OCI-LY3 (cell line): Measurements from ENCODE around the gene RAB11FIP4.

Source experiments
- CTCF ChIP-seq: fragments of 200-600, 300-600 bp; sonication (generic); IDR thresholded peaks from 2 replicates; pipeline ENCODE4 v1.5.1; 2014; ENCODE audit warnings: antibody characterized with exemption, low read length, low read depth
- EZH2phosphoT487 ChIP-seq: fragments of 200-600 bp; shearing (Covaris generic); IDR thresholded peaks from 2 replicates; pipeline ENCODE4 v1.6.1; 2018; ENCODE audit warnings: antibody characterized with exemption, mixed run types, low read depth

GRCh38 chr17:31476525-31477416 lies 85.3 kb downstream of the RAB11FIP4 start:
- TF ChIP-seq CTCF, result no peak
- TF ChIP-seq EZH2phosphoT487, result no peak
